NCI-H2227 (cell line): ENCODE results near the gene RETREG2.

ENCODE experiments used
- DNase-seq: peaks from one replicate; lab custom pipeline; 2025; ENCODE audit not compliant: unreplicated experiment; lab: John Stamatoyannopoulos, UW

RETREG2 gene

GRCh38 chr2:219168932-219169331 lies 9.1 kb upstream of the RETREG2 start:
- no peak for DNase-seq

- DNase-seq, result no peak
These were observed 8.0 kb upstream of the RETREG2 start, which contains the start of gene SLC23A3 for GRCh38 chr2:219169930-219170654. Gene SLC23A3 (minus strand): TSS chr2:219170029. CDS start chr2:219169984, 45 bp downstream.

GRCh38 chr2:219171231-219171651 lies 6.8 kb upstream of the RETREG2 start:
- DNase-seq, result peak; percentile 63

GRCh38 chr2:219172231-219173154 lies 5.6 kb upstream of the RETREG2 start:
- no peak for DNase-seq

GRCh38 chr2:219173176-219173575 lies 4.9 kb upstream of the RETREG2 start:
- no peak for DNase-seq

GRCh38 chr2:219174146-219174545 lies 3.9 kb upstream of the RETREG2 start:
- no peak for DNase-seq

- DNase-seq, result no peak
These were observed 3.3 kb upstream of the RETREG2 start for GRCh38 chr2:219174801-219175200.

- DNase-seq, result no peak
These were observed 2.6 kb upstream of the RETREG2 start for GRCh38 chr2:219175486-219175885.

GRCh38 chr2:219175928-219176817 lies 1.9 kb upstream of the RETREG2 start:
- DNase-seq, result peak; percentile 82

GRCh38 chr2:219176818-219177551 lies 1.1 kb upstream of the RETREG2 start, which contains the start of gene CNPPD1:
Gene CNPPD1 (minus strand): TSS chr2:219176925. CDS start chr2:219176828, 97 bp downstream.
- DNase-seq, result peak; percentile 94

GRCh38 chr2:219178377-219179175 lies 501 bp downstream of the RETREG2 start:
- DNase-seq, result peak; percentile 76

GRCh38 chr2:219179601-219180465 lies 1.8 kb downstream of the RETREG2 start:
- no peak for DNase-seq

GRCh38 chr2:219180961-219181360 lies 2.9 kb downstream of the RETREG2 start:
- no peak for DNase-seq

GRCh38 chr2:219181531-219181930 lies 3.5 kb downstream of the RETREG2 start:
- DNase-seq, result no peak

GRCh38 chr2:219182331-219183150 lies 4.5 kb downstream of the RETREG2 start:
- DNase-seq, result no peak

- no peak for DNase-seq
These were observed 5.2 kb downstream of the RETREG2 start for GRCh38 chr2:219183151-219183772.

- no peak for DNase-seq
These were observed 6.0 kb downstream of the RETREG2 start for GRCh38 chr2:219184121-219184520.
